NCI-H146 (cell line): ENCODE measurements around the gene SMARCA2.

ENCODE experiments used
- DNase-seq: peaks from one replicate; lab custom pipeline; 2025; lab: John Stamatoyannopoulos, UW

Gene SMARCA2

DNA sequence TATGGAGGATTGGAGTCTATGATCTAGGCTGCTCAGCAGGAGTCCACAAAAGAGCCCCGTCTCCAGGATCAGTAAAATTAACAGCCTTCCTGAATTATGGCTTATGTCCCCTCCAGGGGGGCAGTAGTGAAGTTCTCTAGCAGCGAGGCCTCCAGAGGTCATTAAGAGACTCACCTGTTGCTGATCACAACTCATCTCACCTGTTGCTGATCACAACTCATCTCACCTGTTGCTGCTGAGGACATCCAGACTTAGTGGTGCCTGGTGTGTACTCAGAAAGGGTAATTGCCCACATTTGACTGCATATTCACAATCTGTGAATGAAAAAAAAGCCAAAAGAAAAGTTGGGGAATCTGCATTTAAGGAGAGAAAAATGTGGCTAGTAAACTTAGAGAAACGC lies 129.5 kb downstream of the SMARCA2 start:
- peak; percentile 61 for DNase-seq

DNA sequence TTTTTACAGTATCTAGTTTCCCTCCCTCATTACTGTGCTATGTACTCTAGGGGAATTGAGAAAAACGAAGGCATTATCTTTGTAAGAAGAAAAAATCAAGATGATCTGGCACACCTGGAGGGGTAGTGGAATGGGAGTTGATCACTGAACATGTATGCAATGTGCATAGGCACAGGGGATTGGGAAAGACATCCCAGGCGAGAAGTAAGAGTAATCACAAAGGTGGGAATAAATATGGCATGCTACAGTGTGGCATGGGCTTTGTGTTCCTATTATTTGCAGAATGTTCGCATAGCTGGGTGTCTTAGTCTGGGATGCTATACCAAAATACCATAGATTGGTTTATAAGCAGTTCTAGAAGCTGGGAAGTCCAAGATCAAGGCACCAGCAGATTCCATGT lies 130.6 kb downstream of the SMARCA2 start:
- DNase-seq: no peak

DNA sequence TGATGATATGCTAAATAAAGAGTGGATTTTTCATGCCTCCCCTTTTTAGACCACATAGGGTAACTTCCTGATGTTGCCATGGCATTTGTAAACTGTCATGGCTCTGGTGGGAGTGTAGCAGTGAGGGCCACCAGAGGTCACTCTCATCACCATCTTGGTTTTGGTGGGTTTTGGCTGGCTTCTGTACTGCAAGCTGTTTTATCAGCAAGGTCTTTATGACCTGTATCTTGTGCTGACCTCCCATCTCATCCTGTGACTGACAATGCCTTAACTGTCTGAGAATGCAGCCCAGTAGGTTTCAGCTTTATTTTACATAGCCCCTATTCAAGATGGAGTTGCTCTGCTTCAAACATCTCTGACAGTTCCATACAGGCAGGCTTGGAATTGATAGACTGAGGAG lies 131.6 kb downstream of the SMARCA2 start:
- DNase-seq: peak; percentile 48

- DNase-seq: no peak
These were observed 135.2 kb downstream of the SMARCA2 start for GRCh38 chr9:2150338-2150737.

- no peak for DNase-seq
These were observed 136.0 kb downstream of the SMARCA2 start for GRCh38 chr9:2151171-2151570.

DNA sequence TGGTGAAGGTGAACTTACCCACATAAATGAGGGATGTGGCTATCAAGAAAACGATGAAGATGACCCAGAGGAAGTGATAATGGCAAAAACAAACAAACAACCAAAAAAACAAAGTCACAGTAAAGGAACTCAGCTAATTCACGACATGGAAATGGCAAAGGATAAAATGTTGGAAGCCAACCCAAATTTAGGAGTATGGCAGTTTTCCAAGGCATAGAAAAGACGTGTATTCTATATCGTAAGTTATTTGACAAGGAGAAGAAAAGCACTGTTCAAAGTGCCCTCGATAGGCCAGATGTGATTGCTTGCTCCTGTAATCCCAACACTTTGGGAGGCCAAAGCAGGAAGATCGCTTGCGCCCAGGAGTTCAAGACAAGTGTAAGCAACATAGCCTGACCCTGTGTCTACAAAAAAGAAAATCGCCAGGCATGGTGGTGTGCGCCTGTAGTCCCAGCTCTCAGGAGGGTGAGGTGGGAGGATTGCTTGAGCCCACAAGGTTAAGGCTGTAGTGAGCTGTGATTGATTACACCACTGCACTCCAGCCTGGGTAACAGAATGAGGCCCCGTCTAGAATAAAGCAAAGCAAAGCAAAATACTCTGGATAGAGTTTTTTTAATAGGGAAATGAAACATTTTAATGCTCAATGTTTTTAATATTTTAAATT lies 138.0 kb downstream of the SMARCA2 start:
- DNase-seq: no peak

DNA sequence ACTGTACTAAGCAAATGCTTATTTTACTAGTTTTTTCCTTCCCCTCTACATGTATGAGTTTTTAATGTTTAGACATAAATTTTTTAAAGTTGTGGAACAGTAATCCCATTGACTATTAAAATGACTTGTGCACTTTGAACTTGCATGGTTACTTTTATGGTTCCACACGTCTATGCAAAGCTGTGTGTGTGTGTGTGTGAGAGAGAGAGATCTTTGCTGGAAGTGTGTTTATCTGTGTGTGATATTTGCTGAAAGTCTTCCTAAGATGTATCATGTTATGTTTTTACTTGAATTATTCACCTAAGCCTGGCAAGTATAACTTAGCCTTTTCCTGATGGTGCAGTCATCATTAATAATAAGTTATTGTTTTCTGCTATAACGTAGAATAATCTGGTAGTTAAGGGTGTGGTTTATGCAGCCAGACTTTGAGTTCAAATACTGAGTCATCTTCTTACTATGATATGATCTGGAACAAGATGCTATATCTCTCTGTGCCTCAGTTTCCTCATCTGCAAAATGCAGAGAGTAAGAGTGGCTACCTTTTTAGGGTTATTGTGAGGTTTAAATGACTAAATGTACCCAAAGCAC lies 138.6 kb downstream of the SMARCA2 start:
- DNase-seq: no peak

DNA sequence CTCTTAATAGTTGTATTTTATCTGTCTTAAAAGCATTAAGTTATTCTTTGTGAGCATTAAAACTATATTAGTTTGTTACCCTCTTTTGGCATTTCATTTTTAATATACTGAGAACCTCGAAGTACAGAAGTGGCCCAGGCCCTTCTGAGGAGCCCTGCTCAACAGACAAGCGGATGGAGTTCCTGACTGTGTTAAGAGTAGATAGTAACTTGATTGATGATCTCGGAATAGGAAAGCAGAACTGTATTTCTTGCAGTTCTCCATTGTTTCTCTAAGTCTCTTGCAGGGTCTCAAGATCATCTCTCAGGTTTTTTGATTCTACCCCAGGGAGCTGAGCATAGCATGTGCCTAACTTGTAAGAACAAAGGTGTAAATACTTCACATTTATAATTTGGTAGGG lies 139.6 kb downstream of the SMARCA2 start:
- DNase-seq: no peak

DNA sequence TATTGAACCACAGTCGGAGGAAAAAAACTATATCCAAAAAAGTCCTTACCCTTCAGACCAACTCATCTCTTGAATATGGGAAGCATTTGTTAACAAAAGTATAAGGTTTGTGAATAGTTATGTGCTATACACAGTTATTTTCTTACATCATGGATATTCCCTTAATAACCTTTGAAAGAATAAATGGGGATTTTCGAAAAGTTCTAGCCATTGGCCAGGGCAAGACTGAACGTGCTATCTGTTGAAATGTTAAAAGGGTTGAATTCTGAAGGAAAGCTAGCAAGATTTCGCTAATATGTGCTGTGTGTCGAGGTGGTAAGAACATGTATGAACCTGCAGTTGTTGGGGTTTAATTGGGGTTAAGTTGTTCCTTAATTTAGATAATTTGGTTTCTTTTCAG lies 140.8 kb downstream of the SMARCA2 start:
- DNase-seq: no peak

DNA sequence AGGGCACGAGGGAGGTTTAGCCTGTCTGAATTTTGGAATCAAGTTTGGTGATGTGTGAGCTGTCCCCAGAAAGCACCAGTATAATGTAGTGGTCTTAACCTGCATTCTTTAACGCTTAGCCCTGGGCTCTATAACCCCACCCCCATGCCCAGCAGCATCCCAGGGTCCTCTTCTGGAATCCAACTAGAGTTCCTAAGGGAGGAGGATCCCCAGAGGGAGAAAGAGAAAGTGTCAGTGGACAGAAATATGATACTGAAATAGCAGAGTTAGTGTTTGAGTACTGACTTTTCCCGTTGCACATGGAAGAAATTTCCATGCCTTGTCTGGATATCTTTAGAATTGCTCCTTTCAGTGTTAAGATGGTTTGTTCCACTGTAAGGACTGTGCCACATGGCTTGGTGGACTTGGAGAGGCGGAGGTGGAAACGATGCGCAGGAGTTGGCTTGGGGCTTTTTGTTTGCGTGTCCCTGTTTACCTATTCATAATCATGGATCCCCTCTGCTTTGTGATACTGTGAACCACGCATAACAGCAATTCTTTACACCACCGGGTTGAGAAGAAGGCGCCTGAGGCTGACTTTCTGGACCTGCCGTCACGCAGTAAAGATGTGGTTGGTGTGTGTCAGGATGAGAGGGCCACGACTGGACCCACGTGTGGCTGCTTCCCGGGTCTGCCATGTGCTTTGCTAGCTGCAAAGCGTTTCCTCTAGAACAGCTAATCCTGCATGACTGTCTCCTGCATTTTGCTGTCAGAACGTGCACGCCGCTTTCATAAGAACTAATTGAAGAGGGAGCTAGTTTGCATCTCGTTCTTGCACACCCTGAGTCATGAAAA lies 142.3 kb downstream of the SMARCA2 start:
- peak; percentile 78 for DNase-seq

DNA sequence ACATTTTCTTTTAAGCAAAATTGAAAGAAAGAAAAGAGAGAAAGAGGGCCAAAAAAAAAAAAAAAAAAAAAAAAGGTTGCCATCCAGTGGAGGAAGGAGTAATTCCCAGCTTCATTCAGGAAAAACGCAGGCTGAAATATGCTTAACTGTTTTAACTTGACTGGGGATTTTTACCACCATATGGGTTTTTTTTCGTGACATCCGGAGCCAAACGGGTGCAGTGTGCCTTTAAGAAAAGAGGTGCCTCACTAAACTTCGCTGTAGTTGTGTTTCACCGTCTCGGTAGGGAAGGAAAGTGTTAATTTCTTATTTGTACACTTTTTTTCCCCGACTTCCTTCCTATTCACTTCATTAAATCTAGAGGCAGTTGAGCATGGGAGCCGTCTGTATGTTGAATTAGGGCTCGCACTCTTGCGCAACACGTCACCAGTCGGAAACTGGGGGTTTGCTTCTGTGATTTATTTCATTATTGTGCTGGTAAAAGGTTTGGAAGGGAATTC lies 143.0 kb downstream of the SMARCA2 start:
- DNase-seq: peak; percentile 76

DNA sequence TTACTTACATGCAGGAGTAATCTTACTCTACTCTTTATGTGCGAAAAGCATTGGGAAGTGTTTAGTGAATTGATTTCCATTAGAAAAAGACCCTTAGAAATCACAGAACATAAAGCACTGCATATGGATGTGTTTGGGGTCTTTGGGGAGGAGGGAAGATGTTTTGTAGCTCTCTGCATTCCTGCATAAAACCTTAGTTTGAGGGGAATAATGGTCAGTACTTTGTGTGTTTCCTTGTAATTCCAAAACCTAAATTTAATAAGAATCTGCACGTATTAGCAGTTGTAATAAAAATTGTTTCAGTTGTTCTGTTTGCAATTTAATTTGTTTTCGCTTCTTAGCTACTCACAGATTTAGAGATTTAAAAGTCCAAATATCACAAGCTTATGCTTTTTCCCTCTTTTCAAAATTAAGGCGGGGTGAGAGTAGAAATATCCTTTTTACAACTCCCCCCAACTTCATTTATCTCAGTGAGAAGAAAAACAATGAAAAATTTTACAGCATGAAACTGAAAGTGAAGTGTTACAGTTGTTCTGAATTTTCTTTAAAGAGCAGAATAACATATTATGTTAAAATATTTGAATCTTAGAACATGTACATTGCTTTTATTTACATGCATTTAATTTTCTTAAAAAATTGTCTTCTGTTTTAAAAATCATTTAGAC lies 143.8 kb downstream of the SMARCA2 start:
- no peak for DNase-seq

- DNase-seq: peak; percentile 72
These were observed 144.6 kb downstream of the SMARCA2 start for GRCh38 chr9:2159521-2160454.

DNA sequence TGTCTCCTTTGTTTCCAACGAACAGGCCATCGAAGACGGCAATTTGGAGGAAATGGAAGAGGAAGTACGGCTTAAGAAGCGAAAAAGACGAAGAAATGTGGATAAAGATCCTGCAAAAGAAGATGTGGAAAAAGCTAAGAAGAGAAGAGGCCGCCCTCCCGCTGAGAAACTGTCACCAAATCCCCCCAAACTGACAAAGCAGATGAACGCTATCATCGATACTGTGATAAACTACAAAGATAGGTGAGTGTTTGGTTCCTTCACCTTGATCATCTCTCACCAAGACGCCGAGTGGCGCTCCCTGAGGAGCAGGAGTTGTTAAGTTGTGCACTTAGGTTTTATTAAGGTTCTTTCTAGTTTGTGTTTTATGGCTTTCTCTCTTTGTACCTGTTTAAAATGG lies 146.5 kb downstream of the SMARCA2 start:
- no peak for DNase-seq

- DNase-seq: no peak
These were observed 148.2 kb downstream of the SMARCA2 start for GRCh38 chr9:2163231-2163885.

DNA sequence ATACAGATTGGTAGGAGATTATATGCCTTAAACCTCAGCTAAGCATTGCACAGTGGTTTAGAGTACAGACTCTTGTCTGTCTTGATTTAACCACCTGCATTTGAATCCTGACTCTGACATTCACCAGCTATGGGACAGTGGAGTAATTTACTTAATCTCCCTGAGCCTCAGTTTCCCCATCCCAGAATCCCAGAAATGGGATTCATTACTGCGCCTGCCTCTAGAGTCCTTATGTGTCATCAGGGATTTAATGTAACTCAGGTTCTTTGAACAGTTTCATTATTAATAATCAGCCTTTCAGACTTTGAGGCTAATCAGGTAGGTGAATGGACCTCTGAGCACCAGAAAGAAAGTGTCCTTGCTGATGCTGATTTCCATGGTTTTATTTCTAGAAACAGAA lies 149.1 kb downstream of the SMARCA2 start:
- DNase-seq: no peak

GRCh38 chr9:2166203-2166602 lies 151.1 kb downstream of the SMARCA2 start:
- DNase-seq: peak; percentile 10

- DNase-seq: no peak
These were observed 153.9 kb downstream of the SMARCA2 start for GRCh38 chr9:2169035-2169434.

GRCh38 chr9:2170722-2171121 lies 155.6 kb downstream of the SMARCA2 start:
- DNase-seq: no peak

DNA sequence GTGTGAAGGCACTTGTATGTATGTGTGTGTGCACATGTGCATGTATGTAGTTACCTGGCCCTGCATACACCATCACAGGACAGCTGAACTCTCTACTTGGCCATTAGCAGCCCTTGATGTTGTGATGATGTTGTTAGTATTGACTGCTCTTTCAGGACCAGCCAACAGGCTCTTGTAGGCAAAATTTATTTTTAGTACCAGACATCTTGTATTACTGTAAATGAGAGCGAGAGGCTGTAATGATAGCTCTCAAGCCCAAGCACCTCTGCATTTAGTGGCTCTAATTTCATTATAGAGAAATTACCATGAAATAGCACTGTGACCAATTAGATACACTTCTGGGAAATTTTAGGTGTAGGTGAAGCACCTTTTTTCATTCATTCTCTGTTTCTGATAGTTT lies 158.0 kb downstream of the SMARCA2 start:
- DNase-seq: no peak

GRCh38 chr9:2173861-2174260 lies 158.7 kb downstream of the SMARCA2 start:
- no peak for DNase-seq
